RWPE1 (cell line): Measurements from ENCODE around the gene TAS2R31.
"Not testable (repeated sequence)": the region's sequence is repeated elsewhere in the genome, so short reads cannot be mapped to it uniquely, and the experiment has no call there.

Experiments
- CTCF ChIA-PET: fragments of 350-600 bp; sonication (Branson Sonifier 250); formaldehyde crosslinking; extraction: SDS; loops from one replicate; lab custom pipeline; 2021; lab: Yijun Ruan, JAX
- POLR2A ChIA-PET: fragments of 400-600 bp; formaldehyde crosslinking; extraction: SDS; loops from one replicate; lab custom pipeline; 2020; ENCODE audit warnings: antibody characterized with exemption; ENCODE audit not compliant: low non-redundant PET; lab: Yijun Ruan, JAX
- DNase-seq: peaks from one replicate; pipeline ENCODE4 v3.0.0; 2012; ENCODE audit warnings: low spot score
- H3K27ac ChIP-seq: fragments of 450-650 bp; 2 replicates; pipeline ENCODE4 v1.5.1; 2017
- TF ChIP-seq, protein P1 (sequence below): fragments of 450-650 bp; conservative IDR thresholded peaks from 2 replicates; pipeline ENCODE4 v1.5.1; 2017; ENCODE audit warnings: low read depth, mild to moderate bottlenecking

Gene TAS2R31

GRCh38 chr12:11039171-11039570 lies 8.0 kb upstream of the TAS2R31 start:
- ChIA-PET CTCF (no interaction called here), POLR2A (no interaction called here)
- TF ChIP-seq, protein P1, sequence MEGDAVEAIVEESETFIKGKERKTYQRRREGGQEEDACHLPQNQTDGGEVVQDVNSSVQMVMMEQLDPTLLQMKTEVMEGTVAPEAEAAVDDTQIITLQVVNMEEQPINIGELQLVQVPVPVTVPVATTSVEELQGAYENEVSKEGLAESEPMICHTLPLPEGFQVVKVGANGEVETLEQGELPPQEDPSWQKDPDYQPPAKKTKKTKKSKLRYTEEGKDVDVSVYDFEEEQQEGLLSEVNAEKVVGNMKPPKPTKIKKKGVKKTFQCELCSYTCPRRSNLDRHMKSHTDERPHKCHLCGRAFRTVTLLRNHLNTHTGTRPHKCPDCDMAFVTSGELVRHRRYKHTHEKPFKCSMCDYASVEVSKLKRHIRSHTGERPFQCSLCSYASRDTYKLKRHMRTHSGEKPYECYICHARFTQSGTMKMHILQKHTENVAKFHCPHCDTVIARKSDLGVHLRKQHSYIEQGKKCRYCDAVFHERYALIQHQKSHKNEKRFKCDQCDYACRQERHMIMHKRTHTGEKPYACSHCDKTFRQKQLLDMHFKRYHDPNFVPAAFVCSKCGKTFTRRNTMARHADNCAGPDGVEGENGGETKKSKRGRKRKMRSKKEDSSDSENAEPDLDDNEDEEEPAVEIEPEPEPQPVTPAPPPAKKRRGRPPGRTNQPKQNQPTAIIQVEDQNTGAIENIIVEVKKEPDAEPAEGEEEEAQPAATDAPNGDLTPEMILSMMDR: no peak
- no peak overlapping the region for H3K27ac ChIP-seq
- no peak for DNase-seq

DNA sequence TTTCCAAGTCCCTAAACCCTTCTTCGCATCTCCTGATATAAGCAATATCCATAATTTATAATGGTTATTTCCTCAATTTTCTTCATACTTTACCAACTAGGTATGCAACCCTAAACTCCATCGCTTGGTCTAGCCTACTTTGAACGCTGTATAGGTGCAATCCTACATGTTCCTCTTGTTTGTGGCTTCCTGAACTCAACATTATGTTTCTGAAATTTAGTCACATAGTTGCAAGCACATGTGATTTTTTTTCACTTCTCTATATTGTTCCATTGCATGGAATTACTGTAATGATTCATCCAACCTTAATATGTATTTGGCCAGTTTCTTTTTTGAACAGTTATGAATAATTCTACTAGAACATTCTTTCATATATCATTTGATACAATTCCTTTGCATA lies 2.8 kb upstream of the TAS2R31 start:
- DNase-seq, H3K27ac ChIP-seq, POLR2A ChIA-PET, CTCF ChIA-PET: not testable (repeated sequence)

GRCh38 chr12:11026118-11026517 lies 5.1 kb downstream of the TAS2R31 start:
- POLR2A ChIA-PET: no interaction called here
- no peak overlapping the region for H3K27ac ChIP-seq
- CTCF ChIA-PET: no interaction called here
- no peak for DNase-seq
- TF ChIP-seq, protein P1: no peak

DNA sequence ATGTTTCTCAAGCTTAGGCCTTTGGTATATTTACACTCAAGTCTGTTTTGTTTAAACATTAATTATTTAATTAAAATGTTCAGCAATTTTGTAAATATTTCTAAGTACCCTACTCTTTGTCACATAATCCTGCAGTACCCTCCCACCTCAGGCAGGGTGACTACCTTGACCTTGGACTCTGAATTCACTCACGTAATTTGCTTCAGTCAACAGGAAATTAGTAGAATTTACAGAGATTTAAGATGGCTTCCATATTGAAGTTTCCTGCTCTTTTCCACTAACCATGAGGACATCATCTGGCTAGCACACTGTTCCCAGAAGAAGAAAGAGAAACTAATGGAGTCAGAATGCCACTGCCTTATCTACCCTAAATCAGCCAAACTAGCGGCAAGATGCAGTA lies 7.8 kb downstream of the TAS2R31 start:
- TF ChIP-seq, protein P1: no peak
- CTCF ChIA-PET: no interaction called here
- POLR2A ChIA-PET: no interaction called here
- H3K27ac ChIP-seq: no peak overlapping the region
- DNase-seq: no peak

DNA sequence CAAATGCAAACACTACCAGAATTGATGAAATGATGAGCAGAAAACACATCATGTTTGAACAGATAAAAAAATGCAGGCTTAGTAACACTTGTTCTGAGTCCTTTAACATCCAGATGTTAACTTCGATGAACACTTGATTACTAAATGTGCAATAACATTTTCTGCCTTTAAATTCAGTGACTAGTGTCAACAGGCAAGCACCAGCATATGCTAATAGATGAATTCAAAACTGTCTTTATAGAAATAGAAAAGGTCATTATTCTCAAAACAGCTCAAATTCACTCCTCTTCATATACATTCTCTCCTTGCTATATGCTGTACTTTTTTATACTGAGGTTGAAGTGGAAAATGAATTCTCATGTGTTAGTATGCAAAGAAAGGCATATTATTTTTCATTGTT lies 8.7 kb downstream of the TAS2R31 start, which contains the start of gene TAS2R19:
Gene TAS2R19, minus strand, starts transcription at position 101 of the 400 bp plus-strand sequence. Its CDS starts 49 bp downstream, at position 52.
- no peak for DNase-seq
- TF ChIP-seq, protein P1: no peak
- no peak within 1 kb of the TSS for H3K27ac ChIP-seq
- ChIA-PET POLR2A (no interaction called here), CTCF (no interaction called here)

- ChIA-PET POLR2A (no interaction called here), CTCF (no interaction called here)
- no peak overlapping the region for H3K27ac ChIP-seq
- DNase-seq: no peak
- TF ChIP-seq, protein P1: no peak
These were observed 14.3 kb downstream of the TAS2R31 start for GRCh38 chr12:11016937-11017336.

DNA sequence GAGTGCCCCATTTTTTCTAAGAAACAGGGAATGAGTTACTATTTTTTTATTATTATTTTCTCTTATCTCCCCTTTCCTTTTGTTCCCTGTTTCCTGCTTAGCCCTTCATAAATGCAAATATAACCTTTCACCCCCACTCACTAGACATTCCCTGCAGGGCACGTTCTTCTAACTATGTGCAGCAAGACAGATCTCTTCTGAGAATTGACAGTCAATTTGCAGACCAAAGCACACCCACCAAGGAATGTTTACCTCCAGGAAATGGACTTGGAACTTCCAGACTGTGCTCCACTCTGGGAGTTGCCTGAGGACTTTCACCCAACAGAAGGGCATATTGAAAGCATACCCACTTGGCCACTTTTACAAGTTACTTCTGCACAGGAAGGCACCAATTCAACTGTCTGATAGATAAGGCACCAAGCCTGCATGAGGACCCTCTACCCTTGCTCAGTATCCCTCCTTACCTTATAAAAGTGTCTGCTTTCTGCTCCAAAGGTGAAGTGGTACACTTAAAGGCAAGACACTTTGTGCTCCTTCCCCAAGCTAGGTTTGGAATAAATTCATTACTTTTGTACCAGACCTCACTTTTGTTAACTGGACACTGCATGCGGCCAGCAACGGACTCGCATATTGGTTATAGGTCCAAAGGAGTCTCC lies 15.3 kb downstream of the TAS2R31 start:
- POLR2A ChIA-PET: no interaction called here
- H3K27ac ChIP-seq: no peak overlapping the region
- TF ChIP-seq, protein P1: no peak
- CTCF ChIA-PET: interaction anchor here (0.6 kb wide), 1 partner anchor 130 kb away, joined by 3 read pairs; no protein-coding TSS in a partner anchor
- no peak for DNase-seq
